Uterus (tissue), 2 donors: Measurements from ENCODE around the gene NABP2.

Source experiments
- POLR2A ChIP-seq, 2 donors: fragments of 450-650 bp; IDR thresholded peaks; one replicate each; pipeline ENCODE4 v1.6.1; 2016; ENCODE audit warnings: antibody characterized with exemption in 2 of 2, mild to moderate bottlenecking in 1 of 2, moderate library complexity in 1 of 2
- TF ChIP-seq, protein P1 (sequence below), 4 experiments: fragments of 200-600 bp in 2 of 4; fragments of 450-650 bp in 2 of 4; sonication (generic) in 2 of 4; IDR thresholded peaks; one replicate each; pipeline ENCODE4 v1.5.1; 2016 to 2019; ENCODE audit warnings: antibody characterized with exemption in 4 of 4, mild to moderate bottlenecking in 2 of 4, moderate library complexity in 1 of 4

DNA sequence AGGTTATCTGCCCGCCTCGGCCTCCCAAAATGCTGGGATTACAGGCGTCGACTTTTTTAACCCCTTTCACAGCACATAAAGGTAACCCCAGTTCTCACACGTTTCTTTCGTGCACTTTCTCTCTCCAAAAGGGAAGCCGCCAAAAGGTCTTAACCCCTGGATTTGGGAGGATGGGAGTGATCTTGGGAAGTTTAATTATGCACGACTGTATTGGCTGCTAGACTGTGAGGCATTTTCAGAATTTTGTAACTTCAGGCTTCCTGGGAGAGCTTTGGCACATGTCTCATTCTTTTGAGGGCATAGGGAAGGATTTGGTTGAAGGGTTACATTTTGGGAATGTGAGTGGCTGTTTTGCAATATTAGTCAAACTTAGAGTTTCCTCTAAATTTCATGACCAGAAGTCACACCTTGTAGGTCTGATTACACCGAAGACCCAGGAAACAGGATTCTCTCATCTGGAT is 33.4 kb upstream of the NABP2 start:
- TF ChIP-seq, protein P1, sequence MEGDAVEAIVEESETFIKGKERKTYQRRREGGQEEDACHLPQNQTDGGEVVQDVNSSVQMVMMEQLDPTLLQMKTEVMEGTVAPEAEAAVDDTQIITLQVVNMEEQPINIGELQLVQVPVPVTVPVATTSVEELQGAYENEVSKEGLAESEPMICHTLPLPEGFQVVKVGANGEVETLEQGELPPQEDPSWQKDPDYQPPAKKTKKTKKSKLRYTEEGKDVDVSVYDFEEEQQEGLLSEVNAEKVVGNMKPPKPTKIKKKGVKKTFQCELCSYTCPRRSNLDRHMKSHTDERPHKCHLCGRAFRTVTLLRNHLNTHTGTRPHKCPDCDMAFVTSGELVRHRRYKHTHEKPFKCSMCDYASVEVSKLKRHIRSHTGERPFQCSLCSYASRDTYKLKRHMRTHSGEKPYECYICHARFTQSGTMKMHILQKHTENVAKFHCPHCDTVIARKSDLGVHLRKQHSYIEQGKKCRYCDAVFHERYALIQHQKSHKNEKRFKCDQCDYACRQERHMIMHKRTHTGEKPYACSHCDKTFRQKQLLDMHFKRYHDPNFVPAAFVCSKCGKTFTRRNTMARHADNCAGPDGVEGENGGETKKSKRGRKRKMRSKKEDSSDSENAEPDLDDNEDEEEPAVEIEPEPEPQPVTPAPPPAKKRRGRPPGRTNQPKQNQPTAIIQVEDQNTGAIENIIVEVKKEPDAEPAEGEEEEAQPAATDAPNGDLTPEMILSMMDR (IDR thresholded peaks at IDR 0.05) = no peak
- no peak for TF ChIP-seq POLR2A (IDR thresholded peaks at IDR 0.05)
